Liver (tissue), 9 donors: ENCODE measurements around the gene FASN. TPM values are rescaled to one million over a fixed set of nuclear protein-coding genes. Genes with fewer than 3 reads are reported as not detected.

Experiments
- DNase-seq: peaks from one replicate; pipeline ENCODE4 v3.0.0-alpha.2; 2017; ENCODE audit warnings: low spot score
- H3K27ac ChIP-seq, 2 donors: one replicate each; pipeline ENCODE4 v1.7.0; 2013; ENCODE audit warnings: inconsistent platforms in 2 of 2, low read length in 2 of 2, control low read depth in 1 of 2, low read depth in 1 of 2, mild to moderate bottlenecking in 1 of 2
- H3K27me3 ChIP-seq, 4 donors: one replicate each; pipeline versions ENCODE4 v1.6.1 to v1.7.0; 2013; ENCODE audit warnings: low read length in 3 of 4, inconsistent platforms in 1 of 4, mild to moderate bottlenecking in 1 of 4, moderate library complexity in 1 of 4; ENCODE audit not compliant: control insufficient read depth in 4 of 4, insufficient read depth in 4 of 4
- H3K36me3 ChIP-seq, 4 donors: one replicate each; pipeline versions ENCODE4 v1.6.1 to v1.7.0; 2013; ENCODE audit warnings: low read length in 3 of 4, mild to moderate bottlenecking in 3 of 4, low read depth in 1 of 4, moderate library complexity in 1 of 4; ENCODE audit not compliant: control insufficient read depth in 4 of 4, insufficient read depth in 3 of 4
- H3K4me1 ChIP-seq, 4 donors: one replicate each; pipeline versions ENCODE4 v1.6.1 to v1.7.0; 2013; ENCODE audit warnings: low read length in 3 of 4, mild to moderate bottlenecking in 3 of 4, moderate library complexity in 1 of 4; ENCODE audit not compliant: control insufficient read depth in 4 of 4, insufficient read depth in 4 of 4
- H3K4me3 ChIP-seq, 3 donors: one replicate each; pipeline versions ENCODE4 v1.6.1 to v1.7.0; 2013; ENCODE audit warnings: low read length in 3 of 3, control low read depth in 1 of 3, low read depth in 1 of 3, mild to moderate bottlenecking in 1 of 3
- H3K9ac ChIP-seq, 2 donors: one replicate each; pipeline ENCODE4 v1.7.0; 2013; ENCODE audit warnings: low read length in 2 of 2, mild to moderate bottlenecking in 2 of 2, moderate library complexity in 2 of 2, control low read depth in 1 of 2, low read depth in 1 of 2
- H3K9me3 ChIP-seq, 4 donors: one replicate each; pipeline versions ENCODE4 v1.6.1 to v1.7.0; 2013; ENCODE audit warnings: low read length in 3 of 4; ENCODE audit not compliant: control insufficient read depth in 4 of 4
- ATF3 ChIP-seq: IDR thresholded peaks from 2 replicates; pipeline ENCODE4 v1.6.1; 2016; ENCODE audit warnings: antibody characterized with exemption
- CTCF ChIP-seq: fragments of 150-350 bp; IDR thresholded peaks from 2 replicates; pipeline ENCODE4 v1.5.1; 2017; ENCODE audit warnings: improper control_type of control experiment, low read depth, low read length; ENCODE audit not compliant: missing input control
- EGR1 ChIP-seq, 2 donors: IDR thresholded peaks; 2 replicates each; pipeline ENCODE4 v1.6.1; 2016 to 2018; ENCODE audit warnings: antibody characterized with exemption in 2 of 2, low read depth in 2 of 2
- FOXA1 ChIP-seq: IDR thresholded peaks from 2 replicates; pipeline ENCODE4 v1.6.1; 2016; ENCODE audit warnings: antibody characterized with exemption
- GABPA ChIP-seq, 2 donors: IDR thresholded peaks in 1 of 2; conservative IDR thresholded peaks in 1 of 2; 2 replicates each; pipeline ENCODE4 v1.6.1; 2016; ENCODE audit warnings: antibody characterized with exemption in 2 of 2, mild to moderate bottlenecking in 1 of 2, moderate library complexity in 1 of 2
- HNF4A ChIP-seq, 2 donors: conservative IDR thresholded peaks; 2 replicates each; pipeline ENCODE4 v1.6.1; 2016; ENCODE audit warnings: antibody characterized with exemption in 2 of 2, mild to moderate bottlenecking in 2 of 2
- MAX ChIP-seq: IDR thresholded peaks from 2 replicates; pipeline ENCODE4 v1.6.1; 2016; ENCODE audit warnings: antibody characterized with exemption
- RAD21 ChIP-seq, 2 donors: IDR thresholded peaks; 2 replicates each; pipeline ENCODE4 v1.6.1; 2016; ENCODE audit warnings: antibody characterized with exemption in 2 of 2, mild to moderate bottlenecking in 2 of 2
- REST ChIP-seq: IDR thresholded peaks from 2 replicates; pipeline ENCODE4 v1.6.1; 2016; ENCODE audit warnings: antibody characterized with exemption, mild to moderate bottlenecking
- RXRA ChIP-seq, 2 donors: IDR thresholded peaks; 2 replicates each; pipeline ENCODE4 v1.6.1; 2017 to 2018; ENCODE audit warnings: antibody characterized with exemption in 2 of 2, mild to moderate bottlenecking in 1 of 2
- SP1 ChIP-seq: IDR thresholded peaks from 2 replicates; pipeline ENCODE4 v1.6.1; 2018; ENCODE audit warnings: antibody characterized with exemption, mild to moderate bottlenecking
- WGBS: extraction: QIAGEN DNeasy Blood & Tissue Kit; methylation state at CpG from one replicate; pipeline ENCODE4 v1.1.7; 2013; 5-methylcytosine and 5-hydroxymethylcytosine counted together
- polyA plus RNA-seq, 2 donors: library from polyadenylated mRNA; stranded (reverse) in 1 of 2; unstranded in 1 of 2; fragments of 200-250 nt in 1 of 2; fragments of >200 nt in 1 of 2; fragmentation: Nextera tagmentation in 1 of 2; extraction: Ambion mirVana in 1 of 2; gene quantifications; one replicate each; pipeline versions ENCODE4 v1.2.1 to v1.2.3, GENCODE V29; 2013 to 2015
- total RNA-seq, 2 donors: library from RNA; depleted of rRNA; stranded (reverse); fragments of >200 nt; gene quantifications; one replicate each; pipeline ENCODE4 v1.2.3, GENCODE V29; 2014
- donor health status: healthy.
- donor health status: healthy.
- donor health status: healthy.
- donor health status: healthy.
- donor health status: healthy.

The FASN gene
- total and polyA plus RNA-seq, 4 donors, result 53.1 to 229 (median 130) TPM

- Histone ChIP-seq H3K4me3 (peak overlapping the region; percentile 61 to 96 (median 95)), H3K36me3 (peaks cover 2 to 33% (median 14%) of the 10 kb centered on the region in 4 donors), H3K27ac (peak overlapping the region; percentile 60 to 81), H3K27me3 (no peaks in the 10 kb centered on the region), H3K9me3 (no peaks in the 10 kb centered on the region), H3K9ac (peak overlapping the region; percentile 71 to 72), H3K4me1 (peaks cover 8 to 32% (median 24%) of the 10 kb centered on the region in 4 donors)
- TF ChIP-seq RAD21 (IDR thresholded peaks at IDR 0.05), result no peak
- DNase-seq, result no peak
- 17% methylated on average over 36 of the region's 36 CpGs for WGBS
Measured at GRCh38 chr17:82064433-82065192, 33.4 kb downstream of the FASN start.

GRCh38 chr17:82063424-82064415, 34.3 kb downstream of the FASN start:
- peak in 1 of 2 donors; percentile 33 for TF ChIP-seq GABPA (IDR thresholded peaks at IDR 0.05 in 1 of 2, conservative IDR thresholded peaks at IDR 0.05 in 1 of 2)
- TF ChIP-seq HNF4A (conservative IDR thresholded peaks at IDR 0.05), result no peak
- TF ChIP-seq CTCF, result no peak
- TF ChIP-seq RXRA (IDR thresholded peaks at IDR 0.05), result peak; percentile 30 to 62
- no peak for TF ChIP-seq FOXA1
- TF ChIP-seq EGR1 (IDR thresholded peaks at IDR 0.05; ENCODE audit: low read depth in 2 of 2), result no peak
- TF ChIP-seq SP1, result no peak
- TF ChIP-seq ATF3, result no peak
- Histone ChIP-seq H3K4me3 (peak overlapping the region in 2 of 3 donors; percentile 95 to 96), H3K36me3 (peaks cover 2 to 42% (median 14%) of the 10 kb centered on the region in 4 donors), H3K4me1 (peaks cover 8 to 32% (median 24%) of the 10 kb centered on the region in 4 donors), H3K27me3 (no peaks in the 10 kb centered on the region), H3K9ac (no peak overlapping the region), H3K27ac (peak overlapping the region; percentile 26 to 81), H3K9me3 (no peaks in the 10 kb centered on the region)
- DNase-seq, result no peak
- 64% methylated on average over 20 of the region's 20 CpGs for WGBS

GRCh38 chr17:82062984-82063368, 35.1 kb downstream of the FASN start:
- H3K9ac ChIP-seq, result no peak overlapping the region
- H3K27ac ChIP-seq, result no peak overlapping the region
- TF ChIP-seq REST (no peak), FOXA1 (no peak), MAX (no peak)
- no peak for DNase-seq
- no peaks in the 10 kb centered on the region for H3K9me3 ChIP-seq
- no peak overlapping the region for H3K4me3 ChIP-seq
- H3K36me3 ChIP-seq, result peaks cover 2 to 49% (median 16%) of the 10 kb centered on the region in 4 donors
- peaks cover 8 to 32% (median 24%) of the 10 kb centered on the region in 4 donors for H3K4me1 ChIP-seq
- no peaks in the 10 kb centered on the region for H3K27me3 ChIP-seq
- WGBS, result 93% methylated on average over 9 of the region's 9 CpGs
